OCI-LY3 (cell line): ENCODE data around the gene TEPSIN.
"Not testable (repeated sequence)": the region's sequence is repeated elsewhere in the genome, so short reads cannot be mapped to it uniquely, and the experiment has no call there.

Experiments used
- H2AFZ ChIP-seq: fragments of 200-600, 300-600 bp; shearing (Covaris generic); 2 replicates; pipeline ENCODE4 v1.6.0; 2014; ENCODE audit warnings: antibody characterized with exemption, low read depth, low read length
- H3K27ac ChIP-seq: fragments of 200-600, 300-600 bp; sonication (generic); 2 replicates; pipeline ENCODE4 v1.5.1; 2014; ENCODE audit warnings: mild to moderate bottlenecking, low read length, moderate library complexity, mixed read lengths
- H3K27me3 ChIP-seq: fragments of 200-600, 300-600 bp; sonication (generic); 2 replicates; pipeline ENCODE4 v1.6.1; 2014; ENCODE audit warnings: low read depth, low read length, mixed read lengths
- H3K36me3 ChIP-seq: fragments of 200-600, 300-600 bp; sonication (generic); replicated peaks from 2 replicates; pipeline ENCODE3; 2014; ENCODE audit warnings: low read depth, low read length, mixed read lengths
- H3K4me1 ChIP-seq: fragments of 300-600, 200-600 bp; sonication (generic); 2 replicates; pipeline ENCODE4 v1.6.1; 2014; ENCODE audit warnings: low read length, mixed read lengths
- H3K4me2 ChIP-seq: fragments of 200-600, 300-600 bp; sonication (generic); 2 replicates; pipeline ENCODE4 v1.6.1; 2014; ENCODE audit warnings: low read length, mixed read lengths
- H3K4me3 ChIP-seq: fragments of 300-600, 200-600 bp; sonication (generic); 2 replicates; pipeline ENCODE4 v1.5.1; 2014; ENCODE audit warnings: antibody characterized with exemption, mild to moderate bottlenecking, low read length, moderate library complexity
- H3K79me2 ChIP-seq: fragments of 300-600, 200-600 bp; shearing (Covaris generic); 2 replicates; pipeline ENCODE4 v1.6.1; 2014; ENCODE audit warnings: mild to moderate bottlenecking, low read length, mixed read lengths
- H3K9ac ChIP-seq: fragments of 300-600, 200-600 bp; shearing (Covaris generic); 2 replicates; pipeline ENCODE4 v1.6.0; 2014; ENCODE audit warnings: mild to moderate bottlenecking, low read length, moderate library complexity
- H3K9me3 ChIP-seq: fragments of 200-600, 300-600 bp; shearing (Covaris generic); 2 replicates; pipeline ENCODE4 v1.6.1; 2014; ENCODE audit warnings: low read length, mixed read lengths; ENCODE audit not compliant: insufficient read depth
- H4K20me1 ChIP-seq: fragments of 200-600, 300-600 bp; sonication (generic); 2 replicates; pipeline ENCODE4 v1.6.1; 2016; ENCODE audit warnings: low read length, mixed read lengths; ENCODE audit not compliant: insufficient read depth
- EZH2phosphoT487 ChIP-seq: fragments of 200-600 bp; shearing (Covaris generic); IDR thresholded peaks from 2 replicates; pipeline ENCODE4 v1.6.1; 2018; ENCODE audit warnings: antibody characterized with exemption, mixed run types, low read depth
- TF ChIP-seq, protein P1 (sequence below): fragments of 200-600, 300-600 bp; sonication (generic); IDR thresholded peaks from 2 replicates; pipeline ENCODE4 v1.5.1; 2014; ENCODE audit warnings: antibody characterized with exemption, low read length, low read depth

Gene TEPSIN

DNA sequence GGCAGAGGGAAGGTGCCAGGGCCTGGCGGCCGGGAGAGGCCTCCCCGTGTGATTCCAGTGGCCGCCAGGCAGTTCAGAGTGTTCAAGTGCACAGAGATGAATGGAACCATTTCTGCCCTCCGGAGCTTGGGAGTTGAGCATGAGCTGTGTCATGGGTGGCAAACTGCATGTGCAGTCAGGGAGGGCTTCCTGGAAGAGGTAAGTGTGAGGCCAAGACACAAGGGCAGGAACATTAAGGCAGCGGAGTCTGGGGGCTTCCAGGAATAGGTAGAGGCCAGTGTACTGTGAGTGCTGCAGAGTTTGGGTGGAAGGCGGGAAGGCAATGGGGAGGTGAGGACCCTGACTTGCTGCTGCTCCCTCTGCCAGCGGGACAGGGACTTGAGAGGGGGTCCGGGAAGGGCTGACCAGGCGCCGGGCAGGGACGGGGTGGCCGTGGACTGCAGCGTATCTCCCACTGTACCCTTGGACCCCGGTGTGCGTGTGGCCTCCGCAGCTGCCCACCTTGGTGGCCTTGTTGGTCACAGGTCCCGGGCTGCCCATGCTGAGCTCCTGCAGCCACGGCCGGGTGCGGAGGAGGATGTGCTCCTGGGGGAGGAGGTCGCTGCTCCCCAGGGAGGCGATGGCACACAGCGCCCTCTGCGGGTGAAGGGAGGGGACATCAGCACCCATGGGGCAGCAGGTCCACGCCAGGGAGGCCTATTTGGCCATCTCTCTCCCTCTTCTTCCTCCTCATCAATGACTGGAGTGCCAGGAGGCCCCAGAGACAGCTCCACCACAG, 8.6 kb downstream of the TEPSIN start:
- no peak overlapping the region for H3K27ac ChIP-seq
- peaks cover 12% of the 10 kb centered on the region for H3K36me3 ChIP-seq
- no peak overlapping the region for H3K4me2 ChIP-seq
- H3K4me3 ChIP-seq, result no peak overlapping the region
- H3K9me3 ChIP-seq, result peaks cover 3% of the 10 kb centered on the region; the same call in 1 of the 2 replicates
- no peak overlapping the region for H2AFZ ChIP-seq
- TF ChIP-seq, protein P1, sequence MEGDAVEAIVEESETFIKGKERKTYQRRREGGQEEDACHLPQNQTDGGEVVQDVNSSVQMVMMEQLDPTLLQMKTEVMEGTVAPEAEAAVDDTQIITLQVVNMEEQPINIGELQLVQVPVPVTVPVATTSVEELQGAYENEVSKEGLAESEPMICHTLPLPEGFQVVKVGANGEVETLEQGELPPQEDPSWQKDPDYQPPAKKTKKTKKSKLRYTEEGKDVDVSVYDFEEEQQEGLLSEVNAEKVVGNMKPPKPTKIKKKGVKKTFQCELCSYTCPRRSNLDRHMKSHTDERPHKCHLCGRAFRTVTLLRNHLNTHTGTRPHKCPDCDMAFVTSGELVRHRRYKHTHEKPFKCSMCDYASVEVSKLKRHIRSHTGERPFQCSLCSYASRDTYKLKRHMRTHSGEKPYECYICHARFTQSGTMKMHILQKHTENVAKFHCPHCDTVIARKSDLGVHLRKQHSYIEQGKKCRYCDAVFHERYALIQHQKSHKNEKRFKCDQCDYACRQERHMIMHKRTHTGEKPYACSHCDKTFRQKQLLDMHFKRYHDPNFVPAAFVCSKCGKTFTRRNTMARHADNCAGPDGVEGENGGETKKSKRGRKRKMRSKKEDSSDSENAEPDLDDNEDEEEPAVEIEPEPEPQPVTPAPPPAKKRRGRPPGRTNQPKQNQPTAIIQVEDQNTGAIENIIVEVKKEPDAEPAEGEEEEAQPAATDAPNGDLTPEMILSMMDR, result peak; percentile 51
- no peak for TF ChIP-seq EZH2phosphoT487
- H3K79me2 ChIP-seq, result no peaks in the 10 kb centered on the region
- no peak overlapping the region for H3K9ac ChIP-seq
- H4K20me1 ChIP-seq, result no peaks in the 10 kb centered on the region
- no peaks in the 10 kb centered on the region for H3K27me3 ChIP-seq
- peaks cover 28% of the 10 kb centered on the region for H3K4me1 ChIP-seq

DNA sequence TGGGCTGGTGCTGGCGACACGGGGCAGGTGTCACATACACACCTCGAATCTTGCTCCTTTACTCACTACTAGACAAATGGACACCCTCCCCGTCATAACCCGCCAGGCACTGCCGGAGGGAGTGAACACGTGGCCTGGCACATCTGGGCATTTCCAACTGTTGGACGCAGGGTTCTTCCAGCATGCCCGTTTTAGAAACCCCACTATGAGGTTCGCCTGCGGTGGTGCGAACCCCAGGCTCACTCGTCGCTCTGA, 9.3 kb downstream of the TEPSIN start:
- no peaks in the 10 kb centered on the region for H3K27me3 ChIP-seq
- H3K27ac ChIP-seq, result no peak overlapping the region
- H3K4me2 ChIP-seq, result no peak overlapping the region
- H3K4me3 ChIP-seq, result no peak overlapping the region
- H4K20me1 ChIP-seq, result no peaks in the 10 kb centered on the region
- peaks cover 28% of the 10 kb centered on the region for H3K4me1 ChIP-seq
- H2AFZ ChIP-seq, result no peak overlapping the region
- H3K36me3 ChIP-seq, result peaks cover 12% of the 10 kb centered on the region
- no peak for TF ChIP-seq EZH2phosphoT487
- TF ChIP-seq, protein P1, result no peak
- no peak overlapping the region for H3K9ac ChIP-seq
- H3K9me3 ChIP-seq, result peaks cover 3% of the 10 kb centered on the region; the same call in 1 of the 2 replicates
- no peaks in the 10 kb centered on the region for H3K79me2 ChIP-seq

DNA sequence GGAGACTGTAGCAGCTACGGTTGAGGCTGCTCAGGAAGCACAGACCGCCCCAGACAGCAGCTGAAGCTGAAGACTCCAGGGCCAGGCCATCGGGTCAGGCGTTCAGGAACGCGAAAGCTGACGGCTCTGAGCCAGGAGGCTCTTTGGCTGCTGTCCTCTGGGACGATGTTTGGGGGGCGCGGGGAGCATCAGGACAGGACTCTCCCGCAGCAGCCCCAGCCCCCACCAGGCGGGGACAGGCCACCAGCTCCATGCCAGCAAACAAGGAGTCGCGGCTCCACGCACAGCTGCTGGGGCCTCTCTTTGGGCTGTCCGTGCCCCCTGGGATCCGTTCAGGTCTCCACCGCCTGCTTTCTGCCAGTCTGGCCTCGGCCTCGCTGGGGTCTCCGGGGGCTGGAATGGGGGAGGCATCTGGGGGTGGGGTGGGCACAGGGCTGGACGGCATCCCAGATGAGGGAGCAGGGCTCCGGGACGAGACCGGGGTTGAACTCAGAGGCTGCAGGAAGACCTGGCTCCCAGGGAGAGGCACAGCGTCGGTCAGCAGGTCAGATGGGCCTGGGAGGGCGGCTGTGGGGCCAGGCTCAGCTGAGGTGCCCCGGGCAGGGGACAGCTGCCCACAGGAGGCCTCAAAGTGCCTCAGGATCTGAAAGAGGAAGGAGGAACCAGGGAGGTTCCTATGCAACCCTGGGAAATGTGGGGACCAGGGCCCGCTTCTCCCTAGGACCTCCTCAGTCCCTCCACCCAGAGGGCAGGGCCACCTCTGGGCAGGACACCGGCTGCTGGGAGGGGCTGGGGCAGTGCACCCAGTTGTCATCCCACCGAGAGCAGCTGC, 9.8 kb downstream of the TEPSIN start:
- peak overlapping the region; percentile 61 for H3K9ac ChIP-seq
- H3K4me2 ChIP-seq, result peak overlapping the region; percentile 79
- peaks cover 28% of the 10 kb centered on the region for H3K4me1 ChIP-seq
- no peaks in the 10 kb centered on the region for H3K27me3 ChIP-seq
- peak overlapping the region; percentile 35; the same call in 1 of the 2 replicates for H2AFZ ChIP-seq
- peak overlapping the region; percentile 84 for H3K27ac ChIP-seq
- peak overlapping the region; percentile 51 for H3K4me3 ChIP-seq
- H3K9me3 ChIP-seq, result peaks cover 3% of the 10 kb centered on the region; the same call in 1 of the 2 replicates
- TF ChIP-seq, protein P1, result no peak
- TF ChIP-seq EZH2phosphoT487, result no peak
- no peaks in the 10 kb centered on the region for H4K20me1 ChIP-seq
- peaks cover 12% of the 10 kb centered on the region for H3K36me3 ChIP-seq
- no peaks in the 10 kb centered on the region for H3K79me2 ChIP-seq

DNA sequence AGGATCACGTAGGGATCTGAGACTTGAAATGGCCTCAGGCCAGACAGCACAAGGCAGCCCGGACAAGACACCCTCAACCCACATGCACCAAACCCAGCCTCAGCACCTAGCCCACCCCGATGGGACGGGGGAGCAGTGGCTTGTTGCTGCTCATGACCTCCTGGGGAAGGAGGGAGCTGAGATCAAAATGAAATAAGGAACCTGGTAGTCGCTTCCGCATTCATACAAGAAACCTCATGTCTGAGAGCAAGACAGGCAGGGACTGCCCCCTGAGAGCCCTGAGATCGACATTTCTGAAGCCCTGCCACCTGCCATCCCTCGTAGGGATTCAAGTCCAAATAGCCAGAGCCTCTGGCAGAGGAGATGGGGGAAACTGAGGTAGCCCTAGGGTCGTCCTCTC, 10.4 kb downstream of the TEPSIN start:
- Histone ChIP-seq H3K36me3 (peaks cover 12% of the 10 kb centered on the region), H4K20me1 (no peaks in the 10 kb centered on the region), H3K27ac (peak overlapping the region; percentile 84), H3K4me2 (peak overlapping the region; percentile 79), H3K9me3 (peaks cover 3% of the 10 kb centered on the region; the same call in 1 of the 2 replicates), H2AFZ (peak overlapping the region; percentile 35; the same call in 1 of the 2 replicates), H3K27me3 (no peaks in the 10 kb centered on the region), H3K4me1 (peaks cover 32% of the 10 kb centered on the region), H3K9ac (peak overlapping the region; percentile 61), H3K4me3 (peak overlapping the region; percentile 51), H3K79me2 (no peaks in the 10 kb centered on the region)
- no peak for TF ChIP-seq EZH2phosphoT487

DNA sequence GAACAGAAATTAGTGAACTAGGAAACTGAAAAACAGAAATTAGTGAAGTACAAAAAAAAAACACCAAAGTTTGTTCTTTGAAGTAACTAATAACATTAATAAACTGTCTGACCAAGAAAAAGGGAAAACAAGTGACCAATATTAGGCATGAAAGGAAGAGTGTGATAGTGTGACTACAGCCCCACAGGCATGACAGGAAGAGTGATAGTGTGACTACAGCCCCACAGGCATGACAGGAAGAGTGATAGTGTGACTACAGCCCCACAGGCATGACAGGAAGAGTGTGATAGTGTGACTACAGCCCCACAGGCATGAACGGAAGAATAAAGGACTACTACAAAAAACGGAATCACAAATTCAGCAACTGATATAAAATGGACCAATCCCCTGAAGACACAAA, 11.2 kb downstream of the TEPSIN start:
- Histone ChIP-seq H3K36me3 (peaks cover 12% of the 10 kb centered on the region), H3K27ac (peak overlapping the region; percentile 84)
- H2AFZ ChIP-seq, result not testable (repeated sequence)

More for the DNA sequence above, 11.2 kb downstream of the TEPSIN start:
- H3K27me3 ChIP-seq, H3K4me3 ChIP-seq, H3K79me2 ChIP-seq, H3K9me3 ChIP-seq, H4K20me1 ChIP-seq: not testable (repeated sequence)
- H3K4me1 ChIP-seq, result peaks cover 34% of the 10 kb centered on the region
- peak overlapping the region; percentile 79 for H3K4me2 ChIP-seq
- peak overlapping the region; percentile 57; the same call in 1 of the 2 replicates for H3K9ac ChIP-seq
